HPDE6-E6E7 (cell line): Measurements from ENCODE around the gene THAP4.
"Not testable (repeated sequence)": the region's sequence is repeated elsewhere in the genome, so short reads cannot be mapped to it uniquely, and the experiment has no call there.

Experiments used
- DNase-seq: peaks from one replicate; pipeline ENCODE4 v3.0.0; 2011; ENCODE audit warnings: missing footprints; ENCODE audit errors: extremely low spot score

THAP4 gene

DNA sequence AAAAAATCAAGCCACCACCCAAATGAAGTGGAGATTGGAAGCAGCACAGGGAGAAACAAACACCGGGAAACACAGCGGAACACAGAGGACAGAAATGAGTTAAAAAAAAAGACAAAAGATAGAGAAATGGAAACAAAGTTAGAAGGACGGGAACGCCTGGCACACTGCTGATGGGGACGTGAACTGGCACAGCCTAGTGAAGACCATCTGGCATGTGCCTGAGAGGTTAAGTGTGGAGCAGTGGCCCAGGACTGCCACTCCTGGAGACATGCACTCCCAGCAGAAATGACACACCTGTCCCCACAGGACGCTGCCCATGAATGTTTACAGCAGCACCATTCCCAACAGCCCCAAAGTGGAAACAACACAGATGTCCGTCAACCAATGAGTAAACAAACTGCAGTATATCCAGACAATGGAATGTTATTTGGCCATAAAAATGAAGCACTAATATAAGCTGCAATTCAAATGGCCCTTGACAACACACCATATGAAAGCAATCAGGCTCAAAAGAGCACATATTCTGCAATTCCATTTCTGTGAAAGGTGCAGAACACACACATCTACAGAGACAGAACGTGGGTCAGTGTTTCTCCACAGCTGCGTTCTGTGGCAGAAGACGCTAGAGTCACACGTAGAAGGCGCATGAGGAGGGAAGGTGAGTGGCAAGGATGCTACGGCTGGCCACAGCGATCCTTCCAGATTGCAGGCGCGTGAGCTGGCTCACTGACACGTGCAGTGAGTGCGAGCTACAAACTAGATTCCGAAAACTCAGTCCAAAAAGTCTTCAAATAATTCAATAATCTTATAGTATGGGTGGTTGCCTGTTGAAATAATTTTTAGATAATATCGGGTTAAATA, 24.6 kb downstream of the THAP4 start:
- DNase-seq, result no peak

DNA sequence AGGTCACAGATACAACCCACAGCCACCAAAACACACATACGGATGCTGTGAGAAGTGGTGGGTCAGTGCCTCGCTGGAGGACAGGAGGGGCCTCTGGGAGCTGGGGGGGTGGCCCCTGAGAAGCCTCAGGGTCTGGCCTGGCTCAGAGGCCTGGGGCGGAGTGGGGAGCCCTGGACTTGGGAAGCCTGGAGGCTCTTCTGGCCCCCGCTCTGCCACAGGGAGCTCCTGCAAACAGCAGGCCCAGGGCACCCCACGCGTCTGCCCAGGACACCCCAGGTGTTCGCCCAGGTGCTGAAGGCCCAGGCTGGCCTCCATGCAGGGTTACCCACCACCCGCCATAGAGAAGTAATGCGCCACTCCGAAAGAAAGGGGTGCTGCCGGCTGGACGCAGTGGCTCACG, 25.9 kb downstream of the THAP4 start:
- DNase-seq, result no peak

DNA sequence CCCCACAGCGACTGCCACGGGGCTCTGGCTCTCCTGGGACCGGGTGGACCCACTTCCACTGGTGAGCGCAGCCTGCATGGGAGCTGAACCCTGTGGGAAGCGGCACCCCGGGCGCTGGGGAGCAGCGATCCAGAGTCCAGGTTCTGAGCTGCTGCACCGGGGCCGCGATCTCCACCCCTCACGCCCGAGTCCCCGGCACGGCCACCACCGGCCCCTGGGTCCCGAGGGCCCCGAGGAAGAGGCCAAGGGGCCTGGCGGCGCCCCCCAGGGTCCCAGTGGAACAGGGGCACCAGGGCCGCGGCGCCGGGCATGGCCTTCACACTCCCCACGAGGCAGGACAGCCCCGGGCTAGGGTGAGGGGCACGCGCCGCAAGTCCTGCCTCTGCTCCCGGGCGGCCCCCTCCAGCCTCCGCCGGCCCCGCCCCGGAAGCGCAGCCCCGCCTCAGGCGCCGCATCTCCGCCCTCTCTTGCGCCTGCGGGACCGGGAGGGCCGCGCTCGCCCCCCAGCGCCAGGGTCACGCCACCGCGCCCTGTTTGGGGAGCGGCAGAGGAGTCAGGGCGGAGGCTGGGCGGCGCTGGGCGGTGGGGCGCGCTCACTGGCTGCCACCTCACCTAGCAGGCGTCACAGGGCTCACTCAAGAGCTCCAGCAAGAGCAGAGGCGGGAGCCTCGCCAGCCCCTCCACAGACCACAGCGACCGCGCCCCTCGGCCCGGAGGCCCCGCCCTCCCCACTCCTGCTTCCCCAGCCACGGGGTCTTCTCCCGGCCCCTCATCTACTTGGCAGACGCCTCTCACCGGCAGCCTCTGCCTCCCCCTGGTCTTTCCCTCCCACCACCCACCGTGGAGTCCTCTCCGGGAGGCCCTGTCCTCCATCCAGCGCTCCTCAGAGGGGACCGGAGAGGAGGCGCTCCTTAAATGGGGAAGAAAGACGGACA, 26.8 kb downstream of the THAP4 start:
- peak; percentile 87 for DNase-seq

DNA sequence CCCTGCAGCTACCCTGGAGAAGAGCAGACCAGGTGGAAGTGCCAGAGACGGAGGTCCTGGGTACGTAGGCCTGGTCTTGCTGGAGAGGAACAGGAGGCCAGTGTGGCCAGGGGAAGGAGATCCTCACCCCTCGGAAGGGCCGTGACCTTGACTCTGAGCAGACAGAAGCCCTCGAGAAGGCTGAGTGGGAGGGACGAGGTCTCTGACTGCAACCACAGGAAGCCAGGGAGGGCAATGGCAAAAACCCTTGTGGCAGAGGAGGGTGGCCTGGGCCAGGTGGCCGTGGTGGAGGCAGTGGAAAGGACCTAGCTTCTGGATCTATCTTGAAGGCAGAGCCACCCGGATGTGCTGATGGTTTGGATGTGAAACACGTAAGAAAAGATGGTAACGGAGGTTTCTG, 28.1 kb downstream of the THAP4 start:
- no peak for DNase-seq

DNA sequence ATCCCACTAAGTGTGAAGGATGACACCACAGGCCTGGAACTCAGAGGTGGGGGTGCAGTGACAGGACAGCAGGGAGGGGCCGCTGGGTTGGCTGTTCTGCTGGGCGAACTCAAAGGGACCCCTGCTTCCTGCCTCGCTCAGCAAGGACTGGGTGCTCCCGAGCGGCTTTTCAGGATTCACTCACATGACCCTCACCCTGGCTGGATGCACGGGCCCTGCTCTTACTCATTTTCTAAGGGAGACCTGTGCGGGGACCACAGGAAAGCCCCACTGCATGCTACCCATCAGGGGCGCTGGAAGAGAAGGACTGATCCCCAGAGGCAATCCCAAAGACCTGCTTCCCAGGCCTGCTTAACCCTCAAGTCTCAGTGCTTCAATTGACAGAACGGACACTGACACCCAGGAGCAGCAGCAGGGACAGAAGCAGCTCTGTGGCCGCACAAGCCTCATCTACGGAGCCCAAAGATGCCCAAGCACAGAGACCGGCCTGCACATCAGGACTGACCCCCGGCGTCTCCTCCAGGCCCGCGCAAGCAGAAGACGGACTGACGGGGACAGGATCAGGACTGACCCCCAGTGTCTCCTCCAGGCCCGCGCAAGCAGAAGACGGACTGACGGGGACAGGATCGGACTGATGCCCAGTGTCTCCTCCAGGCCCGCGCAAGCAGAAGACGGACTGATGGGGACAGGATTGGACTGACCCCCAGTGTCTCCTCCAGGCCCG, 29.6 kb downstream of the THAP4 start:
- DNase-seq, result no peak

DNA sequence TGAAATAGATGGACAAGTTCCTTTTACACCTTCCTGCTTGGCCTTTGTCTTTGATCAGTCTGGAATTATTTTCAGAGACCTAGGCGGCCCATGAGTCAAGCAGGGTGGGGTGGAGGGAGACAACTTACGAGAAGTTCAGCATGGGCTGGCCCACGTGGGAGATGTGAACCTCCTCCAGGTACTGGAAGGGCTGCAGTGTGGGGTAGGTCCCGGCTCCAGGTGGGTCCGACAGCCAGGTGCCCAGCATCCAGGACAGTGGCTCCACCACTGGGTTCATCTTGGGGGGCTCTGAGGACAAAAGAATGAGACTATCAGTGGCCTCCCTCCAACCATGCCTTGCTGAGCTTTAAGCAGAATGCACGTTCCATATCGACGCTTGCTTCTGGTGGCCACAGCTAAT, 30.8 kb downstream of the THAP4 start:
- no peak for DNase-seq

DNA sequence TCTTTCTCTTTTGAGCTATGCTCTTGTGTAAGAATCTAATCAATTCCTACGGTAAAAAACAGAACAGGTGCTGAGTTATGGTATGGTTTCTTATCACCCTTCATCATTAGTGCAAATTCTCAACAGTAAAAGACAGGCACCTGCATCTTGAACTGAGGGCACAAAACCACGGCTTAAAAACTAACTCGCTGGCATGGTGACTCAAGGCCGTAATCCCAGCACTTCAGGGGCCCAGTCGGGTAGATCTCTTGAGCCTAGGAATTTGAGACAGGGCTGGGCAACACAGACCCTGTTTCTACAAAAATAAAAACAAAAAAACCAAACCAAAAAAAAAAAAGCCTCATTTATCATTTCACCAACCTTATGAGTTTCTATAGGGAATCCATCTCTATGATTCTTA, 33.3 kb downstream of the THAP4 start:
- no peak for DNase-seq

DNA sequence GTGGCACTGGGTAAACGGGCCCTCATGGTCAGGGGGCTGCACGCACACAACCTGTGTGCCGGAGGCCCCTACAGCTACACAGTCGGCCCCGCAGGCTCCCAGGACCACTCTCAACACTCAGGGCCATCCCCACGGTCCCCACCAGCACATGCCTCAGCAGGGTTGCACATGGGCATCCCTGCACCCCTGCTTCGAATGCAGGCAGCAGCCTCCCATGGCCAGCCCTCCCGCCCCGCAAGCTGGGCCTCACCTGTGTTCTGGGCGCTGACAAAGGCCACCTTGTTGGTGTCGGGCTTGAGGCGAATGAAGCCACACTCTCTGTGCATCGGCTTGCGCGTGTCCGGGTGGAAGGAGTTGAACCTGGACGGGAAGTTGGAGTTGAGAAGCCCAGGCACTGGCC, 34.2 kb downstream of the THAP4 start:
- DNase-seq, result no peak

DNA sequence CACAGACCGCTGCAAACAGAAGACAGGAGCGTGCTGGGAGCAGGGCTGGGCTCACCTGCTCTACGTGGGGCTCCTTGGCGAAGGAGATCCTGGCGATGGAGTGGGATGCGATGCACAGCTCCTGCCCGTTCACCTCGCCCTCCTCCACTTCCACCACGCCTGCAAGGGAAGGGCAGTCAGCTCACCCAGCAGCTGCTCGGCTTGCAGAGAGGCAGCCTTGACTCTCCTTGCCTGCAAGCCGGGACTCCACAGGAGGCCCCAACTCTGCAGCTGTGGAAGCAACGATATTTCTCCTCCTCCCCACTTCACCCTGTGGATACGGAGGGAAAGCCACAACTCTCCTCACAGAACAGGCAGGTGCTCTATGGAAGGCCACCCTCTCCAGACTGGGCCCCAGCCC, 35.1 kb downstream of the THAP4 start:
- DNase-seq, result no peak

DNA sequence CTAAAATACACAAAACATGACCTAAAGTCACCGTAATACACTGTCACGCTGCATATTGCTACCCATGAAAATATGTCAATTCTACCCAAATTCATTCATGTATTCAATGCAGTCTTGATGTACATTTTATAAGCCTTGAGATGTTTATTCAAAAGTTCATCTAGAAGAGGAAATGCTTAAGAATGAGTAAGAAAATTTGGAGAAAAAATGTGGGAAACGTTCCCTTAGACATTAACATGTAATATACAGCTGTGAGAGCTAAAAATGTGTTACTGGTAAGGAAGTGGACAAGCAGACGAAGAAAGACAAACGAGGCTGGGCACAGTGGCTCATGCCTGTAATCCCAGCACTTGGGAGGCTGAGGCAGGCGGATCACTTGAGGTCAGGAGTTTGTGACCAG, 37.3 kb downstream of the THAP4 start:
- DNase-seq, result no peak

DNA sequence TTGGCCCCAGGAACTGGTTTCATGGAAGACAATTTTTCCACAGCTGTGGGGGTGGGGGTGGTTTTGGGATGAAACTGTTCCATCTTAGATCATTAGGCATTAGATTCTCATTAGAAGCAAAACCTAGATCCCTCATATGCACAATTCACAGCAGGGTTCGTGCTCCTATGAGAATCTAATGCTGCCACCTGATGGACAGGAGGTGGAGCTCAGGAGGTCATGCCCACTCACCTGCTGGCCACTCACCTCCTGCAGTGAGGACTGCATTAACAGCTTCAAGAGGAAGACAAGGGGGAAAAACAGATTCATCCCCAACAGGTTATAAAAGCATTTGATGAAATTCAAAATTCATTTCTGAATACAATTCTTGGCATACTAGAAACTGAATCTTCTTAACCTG, 38.5 kb downstream of the THAP4 start:
- DNase-seq, result no peak

DNA sequence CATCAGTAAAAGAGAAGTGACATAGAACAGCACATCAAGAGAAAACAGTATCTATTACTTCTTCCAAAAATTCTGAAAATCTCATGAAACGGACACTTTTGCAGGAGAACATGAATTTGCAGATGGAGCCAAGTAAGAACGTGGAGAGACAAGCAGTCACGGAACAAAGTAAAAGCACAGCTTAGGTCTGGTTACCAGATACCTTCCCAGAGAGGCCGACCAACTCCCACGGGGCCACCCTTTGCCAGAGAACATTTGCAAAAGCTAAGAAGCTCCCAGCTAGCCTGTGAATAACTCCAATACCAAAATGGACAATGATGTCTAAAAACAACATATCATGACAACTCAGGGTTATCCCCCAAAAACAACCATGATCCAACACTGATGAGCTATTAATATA, 38.9 kb downstream of the THAP4 start:
- DNase-seq, result no peak

DNA sequence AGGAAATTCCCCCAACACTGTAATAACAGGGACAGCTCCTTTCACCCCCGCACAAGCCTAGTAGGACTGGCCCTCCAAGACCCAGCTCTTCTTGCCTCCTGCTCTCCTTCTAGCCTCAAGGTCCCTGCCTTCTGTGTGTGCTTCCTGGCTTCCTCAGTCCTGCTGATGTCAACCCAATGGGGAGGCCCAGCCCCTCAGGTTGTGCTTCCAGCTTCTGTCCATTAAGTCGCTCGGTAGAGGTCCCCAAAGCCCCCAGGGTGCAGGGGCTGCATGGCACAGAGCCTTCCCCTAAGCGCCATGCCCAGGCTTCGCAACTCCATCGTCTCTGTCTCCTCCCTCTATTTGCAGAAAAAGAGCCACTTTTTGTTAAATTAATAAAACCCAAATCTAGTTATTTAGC, 39.4 kb downstream of the THAP4 start:
- no peak for DNase-seq

DNA sequence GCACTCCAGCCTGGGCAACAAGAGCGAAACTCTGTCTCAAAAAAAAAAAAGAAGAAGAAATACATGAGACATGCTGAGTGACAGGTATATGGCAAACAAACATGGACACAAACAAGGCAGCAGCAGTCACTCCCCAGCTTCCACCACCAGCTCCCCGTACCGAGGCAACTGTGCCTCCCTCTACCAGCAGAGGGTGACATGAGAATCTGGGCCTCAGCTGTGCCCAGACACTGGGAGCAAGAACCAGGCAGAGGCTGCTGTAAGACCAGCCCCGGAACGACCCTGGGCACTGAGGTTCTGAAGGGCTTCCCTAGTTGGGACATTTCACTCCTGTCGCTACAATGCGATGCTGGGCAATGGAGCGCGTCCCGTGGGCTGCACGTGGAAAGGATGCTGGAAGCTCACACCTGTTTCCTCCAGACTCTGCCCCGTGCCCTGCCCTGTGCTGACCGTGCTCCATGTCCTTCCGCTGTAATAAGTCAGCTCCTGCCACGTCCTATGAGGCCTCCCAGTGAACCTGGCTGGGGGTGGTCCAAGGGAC, 41.3 kb downstream of the THAP4 start:
- DNase-seq, result no peak

DNA sequence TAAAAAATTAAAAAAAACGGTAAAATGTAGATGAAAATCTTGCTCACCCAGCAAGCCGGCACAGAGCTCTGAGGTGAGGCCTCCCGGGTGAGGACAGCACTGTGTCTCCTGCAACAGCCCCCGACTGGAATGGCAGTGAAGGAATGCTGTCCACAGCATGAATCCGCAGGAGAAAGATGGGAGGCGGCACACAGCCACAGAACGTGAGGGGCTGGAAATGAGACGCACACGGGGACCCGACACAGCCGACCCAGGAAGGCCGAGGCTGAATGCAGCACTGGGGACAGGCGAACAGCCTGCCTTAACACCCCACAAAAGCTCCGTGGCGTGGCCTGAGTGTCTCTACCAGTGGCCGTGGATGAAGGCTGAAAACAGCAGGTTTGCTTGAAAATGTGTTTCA, 43.7 kb downstream of the THAP4 start:
- DNase-seq, result no peak

DNA sequence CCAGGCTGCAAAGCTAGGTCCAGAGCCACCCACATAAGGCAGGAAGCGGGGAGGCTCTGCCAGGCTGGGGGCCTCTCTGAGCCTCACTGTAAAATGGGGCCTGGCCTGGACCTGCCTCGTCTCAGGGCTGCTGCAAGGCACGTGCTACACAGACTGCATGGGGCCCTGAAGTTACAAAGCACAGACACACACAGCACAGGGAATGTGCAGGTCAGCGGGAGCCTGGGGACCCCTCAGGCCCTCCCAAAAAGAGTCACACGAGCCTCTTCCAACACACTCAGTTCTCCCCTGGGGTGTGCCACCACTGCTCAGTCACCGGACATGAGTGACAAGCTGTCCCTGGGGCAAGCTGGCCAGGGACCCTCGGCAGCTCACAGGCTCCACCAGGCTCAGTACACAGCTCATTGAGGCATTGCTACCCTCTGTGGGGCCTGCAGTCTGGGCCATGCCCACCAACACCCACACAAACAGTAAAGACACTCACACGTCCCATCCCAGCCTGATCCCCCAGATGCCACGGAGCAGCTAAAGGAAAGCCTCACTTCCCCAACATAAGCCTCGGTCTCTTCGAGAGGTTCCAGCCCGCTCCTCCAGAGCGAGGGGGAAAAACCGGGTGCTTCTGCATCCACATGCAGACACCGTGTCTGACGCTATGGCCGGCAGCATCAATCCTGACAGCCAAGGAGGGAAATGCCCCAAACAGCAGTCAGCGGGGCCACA, 44.7 kb downstream of the THAP4 start:
- no peak for DNase-seq

DNA sequence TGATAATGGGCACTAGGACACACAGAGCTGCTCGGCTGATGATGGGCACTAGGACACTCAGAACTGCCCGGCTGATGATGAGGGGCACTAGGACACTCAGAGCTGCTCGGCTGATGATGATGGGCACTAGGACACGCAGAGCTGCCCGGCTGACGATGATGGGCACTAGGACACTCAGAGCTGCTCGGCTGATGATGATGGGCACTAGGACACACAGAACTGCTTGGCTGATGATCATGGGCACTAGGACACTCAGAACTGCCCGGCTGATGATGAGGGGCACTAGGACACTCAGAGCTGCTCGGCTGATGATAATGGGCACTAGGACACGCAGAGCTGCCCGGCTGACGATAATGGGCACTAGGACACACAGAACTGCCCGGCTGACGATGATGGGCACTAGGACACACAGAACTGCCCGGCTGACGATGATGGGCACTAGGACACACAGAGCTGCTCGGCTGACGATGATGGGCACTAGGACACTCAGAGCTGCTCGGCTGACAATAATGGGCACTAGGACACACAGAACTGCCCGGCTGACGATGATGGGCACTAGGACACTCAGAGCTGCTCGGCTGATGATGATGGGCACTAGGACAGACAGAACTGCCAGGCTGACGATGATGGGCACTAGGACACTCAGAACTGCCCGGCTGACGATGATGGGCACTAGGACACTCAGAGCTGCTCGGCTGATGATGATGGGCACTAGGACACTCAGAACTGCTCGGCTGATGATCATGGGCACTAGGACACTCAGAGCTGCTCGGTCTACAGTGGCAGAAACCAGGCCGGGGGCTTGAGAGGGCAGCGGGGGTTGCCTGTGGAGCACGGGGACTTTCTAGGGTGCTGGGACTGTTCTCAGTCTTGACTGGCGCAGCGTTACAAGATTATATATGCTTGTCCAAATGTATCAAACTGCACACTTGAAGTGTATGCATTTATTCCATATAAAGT, 46.2 kb downstream of the THAP4 start:
- DNase-seq, result not testable (repeated sequence)

DNA sequence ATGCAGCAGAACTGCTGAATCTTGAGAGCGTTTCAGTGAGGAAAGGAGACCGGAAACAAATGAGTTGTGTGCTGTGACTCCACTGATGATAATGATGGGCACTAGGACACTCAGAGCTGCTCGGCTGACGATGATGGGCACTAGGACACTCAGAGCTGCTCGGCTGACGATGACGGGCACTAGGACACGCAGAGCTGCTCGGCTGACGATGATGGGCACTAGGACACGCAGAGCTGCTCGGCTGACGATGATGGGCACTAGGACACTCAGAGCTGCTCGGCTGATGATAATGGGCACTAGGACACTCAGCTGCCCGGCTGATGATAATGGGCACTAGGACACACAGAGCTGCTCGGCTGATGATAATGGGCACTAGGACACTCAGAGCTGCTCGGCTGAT, 47.1 kb downstream of the THAP4 start:
- DNase-seq, result not testable (repeated sequence)

DNA sequence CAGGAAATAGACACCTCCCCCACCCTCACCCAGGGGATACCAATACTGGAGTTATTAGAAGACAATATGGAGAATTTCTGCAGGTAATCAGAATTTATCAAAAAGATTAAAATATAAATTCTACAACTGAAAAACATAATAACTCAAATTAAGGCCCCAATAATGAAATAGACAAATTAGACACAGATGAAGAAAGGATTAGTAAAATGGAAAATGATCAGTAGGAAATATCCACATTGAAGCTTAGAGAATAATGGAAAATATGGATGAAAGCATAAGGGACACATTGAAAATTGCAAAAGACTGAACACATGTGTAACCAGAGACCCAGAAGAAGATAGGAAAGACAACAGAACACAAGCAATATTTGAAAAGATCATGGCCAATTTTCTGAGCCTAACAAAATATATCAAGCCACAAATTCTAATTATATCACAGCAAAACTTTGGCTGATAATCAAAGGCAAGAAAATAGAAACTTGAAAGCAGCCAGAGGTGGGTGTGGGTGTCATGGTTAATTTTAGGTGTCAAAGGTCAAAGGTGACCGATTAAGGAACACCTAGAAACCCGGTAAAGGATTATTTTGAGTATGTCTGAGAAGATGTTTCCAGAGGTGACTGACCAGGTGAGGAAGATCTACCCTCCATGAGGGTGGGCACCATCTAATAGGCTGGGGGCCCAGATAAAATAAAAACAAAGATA, 50.2 kb downstream of the THAP4 start:
- no peak for DNase-seq
